Esophagus muscularis mucosa (tissue), 3 donors: ENCODE data around the gene EPHB1.

ENCODE experiments used
- POLR2A ChIP-seq: fragments of 450-650 bp; IDR thresholded peaks from one replicate; pipeline ENCODE4 v1.6.1; 2017; ENCODE audit warnings: antibody characterized with exemption, moderate library complexity, mild to moderate bottlenecking, low read depth
- POLR2AphosphoS5 ChIP-seq, 2 donors: sonication (generic); formaldehyde crosslinking; IDR thresholded peaks; one replicate each; pipeline ENCODE4 v1.6.1; 2017; ENCODE audit warnings: antibody characterized with exemption in 2 of 2
- TF ChIP-seq, protein P1 (sequence below), 3 experiments: fragments of 200-600 bp in 2 of 3; fragments of 450-650 bp in 1 of 3; sonication (generic) in 2 of 3; IDR thresholded peaks; one replicate each; pipeline ENCODE4 v1.5.1; 2017 to 2019; ENCODE audit warnings: antibody characterized with exemption in 3 of 3, mild to moderate bottlenecking in 2 of 3, moderate library complexity in 1 of 3

DNA sequence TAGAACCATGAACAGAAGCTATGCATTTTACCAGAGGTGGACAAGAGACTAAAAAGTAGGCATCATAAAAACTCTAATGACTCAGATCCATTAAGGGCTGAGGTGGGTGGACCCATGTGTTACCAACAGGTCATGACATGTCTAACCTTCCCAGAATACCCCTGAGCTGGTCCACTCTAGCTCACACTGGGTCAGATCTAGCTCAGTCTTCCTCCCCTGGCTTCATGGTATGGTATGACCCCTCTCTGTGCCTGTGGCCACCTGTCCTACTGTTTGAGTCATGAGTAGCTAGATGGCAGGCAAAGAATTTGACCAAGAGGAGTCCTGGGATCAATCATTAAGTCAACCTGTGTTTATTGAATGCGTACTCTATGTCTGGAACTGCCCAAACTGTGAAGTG, 340.4 kb downstream of the EPHB1 start:
- TF ChIP-seq, protein P1, sequence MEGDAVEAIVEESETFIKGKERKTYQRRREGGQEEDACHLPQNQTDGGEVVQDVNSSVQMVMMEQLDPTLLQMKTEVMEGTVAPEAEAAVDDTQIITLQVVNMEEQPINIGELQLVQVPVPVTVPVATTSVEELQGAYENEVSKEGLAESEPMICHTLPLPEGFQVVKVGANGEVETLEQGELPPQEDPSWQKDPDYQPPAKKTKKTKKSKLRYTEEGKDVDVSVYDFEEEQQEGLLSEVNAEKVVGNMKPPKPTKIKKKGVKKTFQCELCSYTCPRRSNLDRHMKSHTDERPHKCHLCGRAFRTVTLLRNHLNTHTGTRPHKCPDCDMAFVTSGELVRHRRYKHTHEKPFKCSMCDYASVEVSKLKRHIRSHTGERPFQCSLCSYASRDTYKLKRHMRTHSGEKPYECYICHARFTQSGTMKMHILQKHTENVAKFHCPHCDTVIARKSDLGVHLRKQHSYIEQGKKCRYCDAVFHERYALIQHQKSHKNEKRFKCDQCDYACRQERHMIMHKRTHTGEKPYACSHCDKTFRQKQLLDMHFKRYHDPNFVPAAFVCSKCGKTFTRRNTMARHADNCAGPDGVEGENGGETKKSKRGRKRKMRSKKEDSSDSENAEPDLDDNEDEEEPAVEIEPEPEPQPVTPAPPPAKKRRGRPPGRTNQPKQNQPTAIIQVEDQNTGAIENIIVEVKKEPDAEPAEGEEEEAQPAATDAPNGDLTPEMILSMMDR (IDR thresholded peaks at IDR 0.05): no peak
- no peak for TF ChIP-seq POLR2AphosphoS5 (IDR thresholded peaks at IDR 0.05)
- TF ChIP-seq POLR2A: no peak
